Epithelial cell of proximal tubule (primary cell): ENCODE measurements around the gene ANGPTL5. TPM values are rescaled to one million over a fixed set of nuclear protein-coding genes. Genes with fewer than 3 reads are reported as not detected.

Experiments
- DNase-seq: peaks from one replicate; pipeline ENCODE4 v3.0.0-alpha.2; 2011; ENCODE audit warnings: low read depth
- H3K4me3 ChIP-seq: 2 replicates; pipeline ENCODE4 v1.5.1; 2011; ENCODE audit warnings: low read depth, mild to moderate bottlenecking, low read length
- CTCF ChIP-seq: conservative IDR thresholded peaks from 2 replicates; pipeline ENCODE4 v1.5.1; 2012; ENCODE audit warnings: low read depth, mild to moderate bottlenecking, low read length
- total RNA-seq: library from RNA; depleted of rRNA; stranded (reverse); fragments of >200 nt; gene quantifications from 2 replicates; pipeline ENCODE4 v1.2.3, GENCODE V29; 2015

The ANGPTL5 gene
- total RNA-seq, 1 donor from 2014 or later = not detected

DNA sequence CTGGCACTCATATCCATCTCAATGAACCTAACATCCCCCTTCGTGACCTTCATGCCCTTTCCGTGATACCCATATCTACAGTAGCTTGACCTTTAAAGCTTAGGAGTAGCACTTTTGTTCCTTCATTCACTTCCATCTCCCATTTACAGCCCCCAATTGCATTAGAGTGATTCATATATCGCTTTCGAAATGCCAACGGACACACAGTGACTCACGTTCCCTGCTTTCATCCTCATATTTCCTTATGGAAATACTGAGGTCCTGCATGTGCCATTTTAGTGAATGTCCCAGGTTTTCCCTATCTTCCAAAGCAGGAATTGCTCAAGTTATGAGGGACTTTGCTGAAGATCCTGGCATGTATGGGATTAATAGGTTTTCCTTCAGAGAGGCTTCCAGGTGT, 45.8 kb downstream of the ANGPTL5 start:
- no peak for DNase-seq
- TF ChIP-seq CTCF = no peak
- no peak overlapping the region for H3K4me3 ChIP-seq

- no peak for TF ChIP-seq CTCF
- DNase-seq = peak; percentile 43
- H3K4me3 ChIP-seq = no peak overlapping the region
Observed at GRCh38 chr11:101867951-101868350, 48.4 kb downstream of the ANGPTL5 start.

- DNase-seq = peak; percentile 97
- TF ChIP-seq CTCF = no peak
- no peak overlapping the region for H3K4me3 ChIP-seq
Observed at GRCh38 chr11:101866619-101867491, 49.5 kb downstream of the ANGPTL5 start.

- TF ChIP-seq CTCF = no peak
- H3K4me3 ChIP-seq = no peak overlapping the region
- DNase-seq = no peak
Observed at GRCh38 chr11:101864098-101864497, 52.2 kb downstream of the ANGPTL5 start.

GRCh38 chr11:101863361-101863760, 53.0 kb downstream of the ANGPTL5 start:
- TF ChIP-seq CTCF = no peak
- peak; percentile 53 for DNase-seq
- no peak overlapping the region for H3K4me3 ChIP-seq

GRCh38 chr11:101862391-101863233, 53.7 kb downstream of the ANGPTL5 start:
- DNase-seq = peak; percentile 60
- TF ChIP-seq CTCF = peak; percentile 80
- H3K4me3 ChIP-seq = no peak overlapping the region
